Neural cell (in vitro differentiated cells): Measurements from ENCODE around the gene FBXL22. TPM values are rescaled to one million over a fixed set of nuclear protein-coding genes. Genes with fewer than 3 reads are reported as not detected.

ENCODE experiments used
- H2AFZ ChIP-seq: fragments of 200-600, 300-800 bp; sonication (generic), shearing (Covaris generic); 2 replicates; pipeline ENCODE4 v1.6.0; 2014; ENCODE audit warnings: low read depth, mild to moderate bottlenecking, antibody characterized with exemption, low read length, moderate library complexity
- H3F3A ChIP-seq: fragments of 200-600 bp; shearing (Covaris generic); 2 replicates; pipeline ENCODE4 v1.6.1; 2016; ENCODE audit warnings: mild to moderate bottlenecking, moderate library complexity, mixed read lengths, antibody characterized with exemption, low read length; ENCODE audit not compliant: insufficient read depth, poor library complexity, severe bottlenecking
- H3K27ac ChIP-seq: fragments of 200-600, 300-800 bp; sonication (generic), shearing (Covaris generic); 2 replicates; pipeline ENCODE4 v1.5.1; 2014; ENCODE audit warnings: mild to moderate bottlenecking, low read length, moderate library complexity
- H3K27me3 ChIP-seq: fragments of 300-800, 200-600 bp; sonication (generic), shearing (Covaris generic); 2 replicates; pipeline ENCODE4 v1.6.0; 2014; ENCODE audit warnings: mild to moderate bottlenecking, low read depth, low read length, moderate library complexity; ENCODE audit not compliant: insufficient read depth
- H3K36me3 ChIP-seq: fragments of 300-800, 200-600 bp; sonication (generic), shearing (Covaris generic); 2 replicates; pipeline ENCODE4 v1.5.1; 2014; ENCODE audit warnings: mild to moderate bottlenecking, antibody characterized with exemption, low read length, moderate library complexity; ENCODE audit not compliant: insufficient read depth
- H3K4me2 ChIP-seq: fragments of 300-800, 200-600 bp; sonication (generic), shearing (Covaris generic); 2 replicates; pipeline ENCODE4 v1.6.0; 2014; ENCODE audit warnings: mild to moderate bottlenecking, low read length
- H3K4me3 ChIP-seq: fragments of 300-800, 200-600 bp; sonication (generic), shearing (Covaris generic); 2 replicates; pipeline ENCODE4 v1.5.1; 2014; ENCODE audit warnings: mild to moderate bottlenecking, low read length, moderate library complexity
- H3K79me2 ChIP-seq: fragments of 200-600 bp; shearing (Covaris generic); replicated peaks from 2 replicates; pipeline ENCODE4 v1.6.0; 2014; ENCODE audit warnings: mild to moderate bottlenecking, low read length, moderate library complexity; ENCODE audit not compliant: insufficient read depth
- H3K9ac ChIP-seq: fragments of 300-800, 200-600 bp; sonication (generic), shearing (Covaris generic); 2 replicates; pipeline ENCODE4 v1.6.1; 2016; ENCODE audit warnings: mild to moderate bottlenecking, low read length, mixed read lengths
- H3K9me2 ChIP-seq: fragments of 200-600 bp; shearing (Covaris generic); 2 replicates; pipeline ENCODE4 v1.6.1; 2016; ENCODE audit warnings: mild to moderate bottlenecking, low read length, mixed read lengths; ENCODE audit not compliant: insufficient read depth
- H3K9me3 ChIP-seq: fragments of 200-600, 300-800 bp; sonication (generic), shearing (Covaris generic); 2 replicates; pipeline ENCODE4 v1.6.1; 2016; ENCODE audit warnings: mild to moderate bottlenecking, mixed run types, low read length, moderate library complexity, mixed read lengths
- H4K20me1 ChIP-seq: fragments of 200-600 bp; shearing (Covaris generic); 2 replicates; pipeline ENCODE4 v1.6.1; 2016; ENCODE audit warnings: mild to moderate bottlenecking, mixed run types; ENCODE audit not compliant: insufficient read depth
- EP300 ChIP-seq: fragments of 450-650 bp; conservative IDR thresholded peaks from 2 replicates; pipeline ENCODE4 v1.6.1; 2014; ENCODE audit warnings: antibody characterized with exemption, mild to moderate bottlenecking, moderate library complexity; ENCODE audit not compliant: poor library complexity, severe bottlenecking
- EZH2 ChIP-seq: fragments of 200-600, 300-800 bp; shearing (Covaris generic), sonication (generic); IDR thresholded peaks from 2 replicates; pipeline ENCODE4 v1.6.1; 2014; ENCODE audit warnings: antibody characterized with exemption, low read length, borderline replicate concordance, mild to moderate bottlenecking; ENCODE audit not compliant: insufficient read depth, poor library complexity, severe bottlenecking
- MXI1 ChIP-seq: fragments of 450-650 bp; conservative IDR thresholded peaks from 2 replicates; pipeline ENCODE4 v1.6.1; 2014; ENCODE audit warnings: antibody characterized with exemption, mild to moderate bottlenecking; ENCODE audit not compliant: poor library complexity, severe bottlenecking
- POLR2AphosphoS5 ChIP-seq: IDR thresholded peaks from 2 replicates; pipeline ENCODE4 v1.6.1; 2012
- RAD21 ChIP-seq: fragments of 450-650 bp; conservative IDR thresholded peaks from 2 replicates; pipeline ENCODE4 v1.6.1; 2014; ENCODE audit warnings: antibody characterized with exemption, mild to moderate bottlenecking, moderate library complexity
- REST ChIP-seq: IDR thresholded peaks from 2 replicates; pipeline ENCODE4 v1.6.1; 2012; ENCODE audit warnings: borderline replicate concordance
- SMC3 ChIP-seq: fragments of 450-650 bp; conservative IDR thresholded peaks from 2 replicates; pipeline ENCODE4 v1.6.1; 2014; ENCODE audit warnings: antibody characterized with exemption, mild to moderate bottlenecking, moderate library complexity; ENCODE audit not compliant: poor library complexity
- TAF1 ChIP-seq: IDR thresholded peaks from 2 replicates; pipeline ENCODE4 v1.6.1; 2012; ENCODE audit warnings: low read depth
- polyA plus RNA-seq: library from polyadenylated mRNA; depleted of rRNA; stranded (reverse); fragments of >200 nt; gene quantifications from 2 replicates; pipeline ENCODE4 v1.2.3, GENCODE V29; 2014
- TF ChIP-seq, protein P1 (sequence below): fragments of 450-650 bp; IDR thresholded peaks from 2 replicates; pipeline ENCODE4 v1.5.1; 2014; ENCODE audit warnings: antibody characterized with exemption, mild to moderate bottlenecking, moderate library complexity; ENCODE audit not compliant: poor library complexity, severe bottlenecking

FBXL22 gene
- polyA plus RNA-seq, 1 donor from 2014 or later = 0.41 TPM

- no peak for TF ChIP-seq POLR2AphosphoS5
- no peak for TF ChIP-seq EZH2
- TF ChIP-seq EP300 = no peak
- TF ChIP-seq RAD21 = no peak
- TF ChIP-seq REST = no peak
- TF ChIP-seq, protein P1, sequence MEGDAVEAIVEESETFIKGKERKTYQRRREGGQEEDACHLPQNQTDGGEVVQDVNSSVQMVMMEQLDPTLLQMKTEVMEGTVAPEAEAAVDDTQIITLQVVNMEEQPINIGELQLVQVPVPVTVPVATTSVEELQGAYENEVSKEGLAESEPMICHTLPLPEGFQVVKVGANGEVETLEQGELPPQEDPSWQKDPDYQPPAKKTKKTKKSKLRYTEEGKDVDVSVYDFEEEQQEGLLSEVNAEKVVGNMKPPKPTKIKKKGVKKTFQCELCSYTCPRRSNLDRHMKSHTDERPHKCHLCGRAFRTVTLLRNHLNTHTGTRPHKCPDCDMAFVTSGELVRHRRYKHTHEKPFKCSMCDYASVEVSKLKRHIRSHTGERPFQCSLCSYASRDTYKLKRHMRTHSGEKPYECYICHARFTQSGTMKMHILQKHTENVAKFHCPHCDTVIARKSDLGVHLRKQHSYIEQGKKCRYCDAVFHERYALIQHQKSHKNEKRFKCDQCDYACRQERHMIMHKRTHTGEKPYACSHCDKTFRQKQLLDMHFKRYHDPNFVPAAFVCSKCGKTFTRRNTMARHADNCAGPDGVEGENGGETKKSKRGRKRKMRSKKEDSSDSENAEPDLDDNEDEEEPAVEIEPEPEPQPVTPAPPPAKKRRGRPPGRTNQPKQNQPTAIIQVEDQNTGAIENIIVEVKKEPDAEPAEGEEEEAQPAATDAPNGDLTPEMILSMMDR = no peak
- TF ChIP-seq SMC3 = no peak
- no peak for TF ChIP-seq TAF1
- no peak for TF ChIP-seq MXI1
- no peaks in the 10 kb centered on the region for H3F3A ChIP-seq
- H3K9ac ChIP-seq = no peak overlapping the region
- H3K27ac ChIP-seq = no peak overlapping the region
- no peak overlapping the region for H2AFZ ChIP-seq
- H3K27me3 ChIP-seq = no peaks in the 10 kb centered on the region
- no peak overlapping the region for H3K4me2 ChIP-seq
- H3K9me2 ChIP-seq = no peaks in the 10 kb centered on the region
- peaks cover 16% of the 10 kb centered on the region for H3K36me3 ChIP-seq
- no peak overlapping the region for H3K4me3 ChIP-seq
- H3K79me2 ChIP-seq = peaks cover 13% of the 10 kb centered on the region
- no peaks in the 10 kb centered on the region for H3K9me3 ChIP-seq
- no peaks in the 10 kb centered on the region for H4K20me1 ChIP-seq
Observed at GRCh38 chr15:63556246-63556645, 40.9 kb upstream of the FBXL22 start.

- H3K9ac ChIP-seq = no peak overlapping the region
- peaks cover 13% of the 10 kb centered on the region for H3K79me2 ChIP-seq
- H3K36me3 ChIP-seq = peaks cover 16% of the 10 kb centered on the region
- no peak overlapping the region for H3K27ac ChIP-seq
- H3K27me3 ChIP-seq = no peaks in the 10 kb centered on the region
- no peak overlapping the region for H3K4me3 ChIP-seq
- H4K20me1 ChIP-seq = no peaks in the 10 kb centered on the region
- H2AFZ ChIP-seq = no peak overlapping the region
- H3K4me2 ChIP-seq = no peak overlapping the region
- no peaks in the 10 kb centered on the region for H3F3A ChIP-seq
- TF ChIP-seq REST (no peak), TAF1 (no peak)
- H3K9me3 ChIP-seq = no peaks in the 10 kb centered on the region
- no peaks in the 10 kb centered on the region for H3K9me2 ChIP-seq
Observed at GRCh38 chr15:63556736-63557135, 40.5 kb upstream of the FBXL22 start.
